ENCODE data around the gene RERG. TPM values are rescaled to one million over a fixed set of nuclear protein-coding genes. Genes with fewer than 3 reads are reported as not detected.
"Not testable (repeated sequence)": the region's sequence is repeated elsewhere in the genome, so short reads cannot be mapped to it uniquely, and the experiment has no call there.

RERG gene
- total and polyA plus RNA-seq, 2 experiments from 2014 or later, result 1.1 to 1.5 TPM

- DNase-seq (ENCODE audit: low spot score) (peak; percentile 78), ATAC-seq (peak; percentile 80)
- H3K4me1 Mint-ChIP-seq, result peaks cover 3% of the 10 kb centered on the region; the same call in 2 of the 3 replicates
- Histone ChIP-seq H2AFZ (peak overlapping the region; percentile 9; the same call in 1 of the 2 replicates), H3K4me2 (no peak overlapping the region), H3K36me3 (ENCODE audit: insufficient read depth) (no peaks in the 10 kb centered on the region), H4K20me1 (replicated peaks; ENCODE audit: insufficient read depth) (no peaks in the 10 kb centered on the region), H3K9me2 (ENCODE audit: insufficient read depth) (no peaks in the 10 kb centered on the region), H3K27ac (ENCODE audit: low read depth) (no peak overlapping the region), H3K4me1 (ENCODE audit: insufficient read depth) (no peaks in the 10 kb centered on the region), H3K27me3 (ENCODE audit: insufficient read depth) (peaks cover 7% of the 10 kb centered on the region), H3K4me3 (no peak overlapping the region), H3K79me2 (replicated peaks; ENCODE audit: insufficient read depth) (no peaks in the 10 kb centered on the region), H3F3A (replicated peaks; ENCODE audit: low read depth) (no peaks in the 10 kb centered on the region)
- H3K27ac Mint-ChIP-seq, result no peak overlapping the region
- H3K9me3 Mint-ChIP-seq, result no peaks in the 10 kb centered on the region
- H3K27me3 Mint-ChIP-seq (ENCODE audit: insufficient read depth, low read depth, poor library complexity), result no peaks in the 10 kb centered on the region
- TF ChIP-seq CREB1 (CRISPR knock-in tag; IDR thresholded peaks at IDR 0.05; ENCODE audit: low read depth), result no peak
- TF ChIP-seq ZNF462 (CRISPR knock-in tag; IDR thresholded peaks at IDR 0.05), result no peak
- TF ChIP-seq STAT1 (IDR thresholded peaks at IDR 0.05; ENCODE audit: unreplicated experiment), result no peak
- no peak for TF ChIP-seq EZH2phosphoT487 (IDR thresholded peaks at IDR 0.05; ENCODE audit: unreplicated experiment)
- TF ChIP-seq CTCF (conservative IDR thresholded peaks at IDR 0.05; ENCODE audit: low read depth in 2 of 2), result peak; percentile 73 to 84
- TF ChIP-seq EZH2 (IDR thresholded peaks at IDR 0.05; ENCODE audit: low read depth, unreplicated experiment), result no peak
- H3K36me3 Mint-ChIP-seq (ENCODE audit: low read depth), result no peaks in the 10 kb centered on the region
- H3K4me3 Mint-ChIP-seq, result no peak overlapping the region
Measured at GRCh38 chr12:15227004-15227679, 5.9 kb upstream of the RERG start.

GRCh38 chr12:15225863-15226218 lies 4.6 kb upstream of the RERG start:
- not testable (repeated sequence) for H3K36me3 Mint-ChIP-seq (ENCODE audit: low read depth); H3K27ac ChIP-seq (ENCODE audit: low read depth); H3K9me3 Mint-ChIP-seq; H3K4me3 Mint-ChIP-seq; ATAC-seq; H3K4me1 ChIP-seq (ENCODE audit: insufficient read depth); H3K4me1 Mint-ChIP-seq; H3K9me2 ChIP-seq (ENCODE audit: insufficient read depth); DNase-seq (ENCODE audit: low spot score); H2AFZ ChIP-seq; H4K20me1 ChIP-seq (replicated peaks; ENCODE audit: insufficient read depth); H3K4me3 ChIP-seq; H3K79me2 ChIP-seq (replicated peaks; ENCODE audit: insufficient read depth); H3K36me3 ChIP-seq (ENCODE audit: insufficient read depth); H3F3A ChIP-seq (replicated peaks; ENCODE audit: low read depth); H3K27ac Mint-ChIP-seq; H3K27me3 Mint-ChIP-seq (ENCODE audit: insufficient read depth, low read depth, poor library complexity); H3K4me2 ChIP-seq
- peaks cover 16% of the 10 kb centered on the region for H3K27me3 ChIP-seq (ENCODE audit: insufficient read depth)
